VCaP (cell line): ENCODE results near the gene MT1E.

Source experiments
- H3K27ac ChIP-seq: fragments of 450-650 bp; 2 replicates; pipeline ENCODE4 v1.5.1; 2017
- CTCF ChIP-seq: fragments of 450-650 bp; conservative IDR thresholded peaks from 2 replicates; pipeline ENCODE4 v1.5.1; 2017; ENCODE audit warnings: mild to moderate bottlenecking, moderate library complexity

MT1E gene

GRCh38 chr16:56607675-56608042, 17.9 kb upstream of the MT1E start:
- H3K27ac ChIP-seq, result peak overlapping the region; percentile 84
- no peak for TF ChIP-seq CTCF

- H3K27ac ChIP-seq, result peak within 1 kb of the TSS; percentile 84
- no peak for TF ChIP-seq CTCF
These were observed 17.3 kb upstream of the MT1E start, which contains the start of gene MT2A for GRCh38 chr16:56608043-56608875. TSS of gene MT2A (plus strand) at chr16:56608584. CDS start at chr16:56608656, 72 bp downstream.

GRCh38 chr16:56608876-56609462, 16.6 kb upstream of the MT1E start:
- peak; percentile 10; the same call in 1 of the 2 replicates for TF ChIP-seq CTCF
- H3K27ac ChIP-seq, result peak overlapping the region; percentile 84

- peak overlapping the region; percentile 84 for H3K27ac ChIP-seq
- no peak for TF ChIP-seq CTCF
These were observed 16.1 kb upstream of the MT1E start for GRCh38 chr16:56609463-56609921.

- no peak for TF ChIP-seq CTCF
- peak overlapping the region; percentile 84 for H3K27ac ChIP-seq
These were observed 15.5 kb upstream of the MT1E start for GRCh38 chr16:56610017-56610608.

- H3K27ac ChIP-seq, result peak overlapping the region; percentile 84
- no peak for TF ChIP-seq CTCF
These were observed 14.9 kb upstream of the MT1E start for GRCh38 chr16:56610609-56611111.

- TF ChIP-seq CTCF, result no peak
- 0 out of 2 replicates have a peak overlapping the region, but pooled peaks have one; percentile 84 for H3K27ac ChIP-seq
These were observed 14.2 kb upstream of the MT1E start for GRCh38 chr16:56611281-56611833.
